ACC112 (cell line): Measurements from ENCODE around the gene MAMSTR.

ENCODE experiments used
- H2AFZ ChIP-seq: fragments of 200-600 bp; sonication (generic); one replicate; pipeline ENCODE4 v1.6.0; 2017; ENCODE audit warnings: antibody characterized with exemption, low read length; ENCODE audit not compliant: unreplicated experiment
- H3K27ac ChIP-seq: fragments of 200-600 bp; sonication (generic); 2 replicates; pipeline ENCODE4 v1.5.1; 2014; ENCODE audit warnings: low read depth, mild to moderate bottlenecking, antibody characterized with exemption, low read length, moderate library complexity
- H3K27me3 ChIP-seq: fragments of 200-600 bp; sonication (generic); 2 replicates; pipeline ENCODE4 v1.6.1; 2014; ENCODE audit warnings: mild to moderate bottlenecking, antibody characterized with exemption, low read length, moderate library complexity, mixed read lengths; ENCODE audit not compliant: insufficient read depth
- H3K36me3 ChIP-seq: fragments of 200-600 bp; sonication (generic); 2 replicates; pipeline ENCODE4 v1.6.1; 2016; ENCODE audit warnings: mild to moderate bottlenecking, antibody characterized with exemption, low read length, moderate library complexity, mixed read lengths; ENCODE audit not compliant: insufficient read depth
- H3K4me1 ChIP-seq: fragments of 200-600 bp; sonication (generic); one replicate; pipeline ENCODE4 v1.6.1; 2016; ENCODE audit warnings: low read length, mixed read lengths; ENCODE audit not compliant: insufficient read depth, unreplicated experiment, control insufficient read depth
- H3K4me3 ChIP-seq: fragments of 200-600 bp; sonication (generic); 2 replicates; pipeline ENCODE4 v1.5.1; 2014; ENCODE audit warnings: mild to moderate bottlenecking, low read depth, low read length
- H3K79me2 ChIP-seq: fragments of 200-600 bp; sonication (generic); one replicate; pipeline ENCODE4 v1.6.0; 2016; ENCODE audit warnings: low read length; ENCODE audit not compliant: control insufficient read depth, unreplicated experiment, insufficient read depth

Gene MAMSTR

DNA sequence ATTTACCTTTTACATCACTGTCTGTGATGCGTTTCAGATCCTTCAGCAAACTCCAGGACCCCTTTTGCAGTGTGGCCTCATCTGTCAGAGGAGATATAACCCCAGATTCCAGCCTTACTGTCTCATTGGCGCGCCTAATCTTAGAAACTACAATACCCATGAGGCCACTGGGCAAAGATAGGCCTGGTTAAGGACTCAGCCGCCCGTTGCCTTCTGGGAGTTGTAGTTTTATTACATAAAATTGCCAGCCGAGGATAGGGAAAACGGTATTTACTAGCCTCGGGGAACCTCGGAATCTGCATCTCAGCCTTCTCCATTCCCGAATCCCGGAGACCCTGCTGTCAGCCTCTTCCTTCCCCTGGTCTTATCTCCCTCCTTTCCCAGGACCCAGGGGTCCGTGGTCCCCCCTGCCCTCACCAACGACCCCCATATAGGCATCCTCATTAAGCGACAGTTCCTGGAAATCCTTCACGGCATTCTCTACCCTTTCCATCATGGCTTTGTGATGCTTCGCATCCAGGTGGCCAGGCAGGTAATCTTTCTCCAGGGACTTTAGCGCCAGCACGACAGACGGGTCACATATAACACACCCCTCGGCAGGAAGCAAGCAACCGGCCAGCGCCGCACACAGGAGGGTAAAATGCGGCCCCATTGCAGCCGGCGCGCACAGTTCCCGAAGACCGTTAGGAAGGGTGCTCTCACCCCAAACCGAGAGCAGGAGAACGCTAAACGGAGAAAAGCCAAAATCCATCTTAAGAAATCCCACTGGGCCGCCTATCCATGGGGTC lies 25.9 kb upstream of the MAMSTR start:
- H3K79me2 ChIP-seq: no peaks in the 10 kb centered on the region
- H3K36me3 ChIP-seq: no peaks in the 10 kb centered on the region
- no peak overlapping the region for H3K4me3 ChIP-seq
- peak overlapping the region; percentile 57 for H2AFZ ChIP-seq
- no peaks in the 10 kb centered on the region for H3K4me1 ChIP-seq
- H3K27ac ChIP-seq: no peak overlapping the region
- peaks cover 4% of the 10 kb centered on the region; the same call in 1 of the 2 replicates for H3K27me3 ChIP-seq

DNA sequence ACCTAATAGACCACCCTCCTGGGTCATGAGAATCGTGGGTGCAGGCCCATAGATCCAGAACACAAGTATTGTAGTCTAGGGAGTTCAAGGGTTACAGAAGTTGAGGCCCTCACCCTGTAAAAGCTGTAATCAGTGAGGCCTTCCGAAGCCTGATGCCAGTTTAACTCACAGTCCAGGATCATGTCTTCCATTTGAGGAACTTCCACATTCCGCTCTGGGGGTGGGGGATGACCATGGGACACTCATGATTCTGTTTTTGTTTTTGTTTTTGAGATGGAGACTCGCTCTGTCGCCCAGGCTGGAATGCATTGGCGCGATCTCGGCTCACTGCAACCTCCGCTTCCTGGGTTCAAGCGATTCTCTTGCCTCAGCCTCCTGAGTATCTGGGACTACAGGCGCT lies 22.6 kb upstream of the MAMSTR start:
- H3K4me3 ChIP-seq: no peak overlapping the region

DNA sequence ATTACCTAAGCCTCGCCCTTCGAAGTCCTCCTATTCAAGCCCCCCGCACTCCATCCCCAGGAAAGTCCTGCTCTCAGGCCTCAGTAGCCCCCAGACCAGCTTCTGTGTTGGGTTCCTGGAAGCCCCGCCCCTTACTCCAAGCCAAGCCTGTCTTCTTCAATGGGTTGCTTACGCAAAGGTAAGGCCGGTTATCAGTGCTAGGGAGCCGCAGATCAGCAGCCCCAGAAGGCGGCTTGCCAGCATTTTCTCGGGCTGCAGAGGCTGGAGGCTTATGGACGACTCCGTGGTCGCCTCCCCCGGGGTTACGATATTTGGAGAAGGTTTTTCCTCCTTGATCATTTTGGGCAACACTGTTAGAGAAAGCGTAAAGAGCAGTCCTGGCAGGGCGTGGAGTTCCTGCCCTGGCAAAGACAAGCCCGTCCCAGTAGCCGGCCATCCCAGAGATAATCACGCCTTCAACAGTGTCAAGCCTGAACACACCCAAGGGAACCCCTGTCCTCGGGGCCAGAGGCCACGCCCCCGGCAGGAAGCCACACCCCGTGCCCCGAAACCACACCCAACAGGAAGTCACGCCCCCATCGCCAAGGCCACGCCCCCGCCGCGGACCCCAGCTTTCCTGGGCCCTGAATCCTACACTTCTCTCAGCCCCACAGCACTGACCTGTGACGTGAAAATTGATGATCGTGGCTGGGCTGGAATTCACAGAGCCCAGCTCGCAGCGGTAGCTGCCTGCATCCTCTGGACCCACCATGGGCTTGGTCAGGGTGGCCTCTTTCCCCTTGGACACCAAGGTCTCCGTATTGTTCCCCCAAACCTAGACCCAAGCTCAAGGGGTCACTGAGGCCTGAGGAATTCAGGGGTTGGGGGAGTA lies 21.8 kb upstream of the MAMSTR start:
- Histone ChIP-seq H3K79me2 (no peaks in the 10 kb centered on the region), H3K27ac (no peak overlapping the region), H3K4me1 (no peaks in the 10 kb centered on the region)

More for the DNA sequence above, 22.6 kb upstream of the MAMSTR start:
- no peaks in the 10 kb centered on the region for H3K79me2 ChIP-seq
- no peaks in the 10 kb centered on the region for H3K4me1 ChIP-seq
- H3K27me3 ChIP-seq: peaks cover 4% of the 10 kb centered on the region; the same call in 1 of the 2 replicates
- H3K27ac ChIP-seq: no peak overlapping the region
- H2AFZ ChIP-seq: no peak overlapping the region
- no peaks in the 10 kb centered on the region for H3K36me3 ChIP-seq

DNA sequence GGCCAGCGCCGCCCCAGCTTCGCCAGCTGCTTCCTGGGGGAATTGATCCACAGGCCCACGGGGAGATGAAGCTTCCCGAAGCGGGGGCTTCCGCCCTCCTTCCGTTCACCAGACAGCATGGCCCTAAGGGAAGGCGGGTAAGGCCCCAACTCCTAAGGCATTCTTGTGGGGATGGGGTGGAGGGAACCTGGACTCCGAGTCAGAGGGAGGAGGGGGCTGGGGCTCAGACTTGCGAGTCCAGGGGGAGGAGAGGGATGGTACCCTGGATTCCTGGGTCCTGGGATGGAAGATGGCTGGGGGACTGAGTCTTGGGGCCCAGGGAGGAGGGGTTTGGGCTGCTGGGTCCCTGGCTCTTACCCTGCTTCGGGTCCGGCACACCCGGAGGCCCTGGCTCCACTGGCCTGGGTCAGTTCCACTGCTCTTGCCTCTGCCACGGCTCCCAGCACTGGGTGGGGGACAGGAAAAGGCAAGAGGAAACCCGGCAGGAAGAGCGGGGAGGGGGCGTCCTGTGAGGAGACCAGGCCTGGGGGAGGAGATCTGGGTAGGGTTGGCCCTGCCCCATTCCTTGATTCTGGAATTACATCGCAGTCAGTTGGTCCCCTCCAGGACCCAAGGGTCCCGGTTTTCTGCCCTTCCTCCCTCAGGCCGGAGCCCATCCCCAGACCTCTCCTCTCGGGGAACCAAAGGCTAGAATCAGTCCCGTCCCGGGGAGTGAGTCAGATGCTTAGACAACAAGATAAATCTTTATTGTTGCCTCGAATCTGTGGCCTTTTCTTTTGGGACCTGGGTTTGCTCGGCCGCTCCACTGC lies 20.8 kb upstream of the MAMSTR start, which contains the start of gene RASIP1:
Gene RASIP1, minus strand, starts transcription at position 447 of the 809 bp plus-strand sequence. Its CDS starts 328 bp downstream, at position 119.
- Histone ChIP-seq H3K4me1 (no peaks in the 10 kb centered on the region), H3K36me3 (no peaks in the 10 kb centered on the region), H3K79me2 (no peaks in the 10 kb centered on the region), H3K27me3 (no peaks in the 10 kb centered on the region; the same call in 1 of the 2 replicates), H3K27ac (no peak within 1 kb of the TSS), H3K4me3 (peak within 1 kb of the TSS; percentile 67), H2AFZ (peak within 1 kb of the TSS; percentile 68)

More for the DNA sequence above, 21.8 kb upstream of the MAMSTR start:
- no peaks in the 10 kb centered on the region for H3K36me3 ChIP-seq
- no peak overlapping the region for H3K4me3 ChIP-seq
- H3K27me3 ChIP-seq: peaks cover 4% of the 10 kb centered on the region; the same call in 1 of the 2 replicates
- H2AFZ ChIP-seq: no peak overlapping the region

DNA sequence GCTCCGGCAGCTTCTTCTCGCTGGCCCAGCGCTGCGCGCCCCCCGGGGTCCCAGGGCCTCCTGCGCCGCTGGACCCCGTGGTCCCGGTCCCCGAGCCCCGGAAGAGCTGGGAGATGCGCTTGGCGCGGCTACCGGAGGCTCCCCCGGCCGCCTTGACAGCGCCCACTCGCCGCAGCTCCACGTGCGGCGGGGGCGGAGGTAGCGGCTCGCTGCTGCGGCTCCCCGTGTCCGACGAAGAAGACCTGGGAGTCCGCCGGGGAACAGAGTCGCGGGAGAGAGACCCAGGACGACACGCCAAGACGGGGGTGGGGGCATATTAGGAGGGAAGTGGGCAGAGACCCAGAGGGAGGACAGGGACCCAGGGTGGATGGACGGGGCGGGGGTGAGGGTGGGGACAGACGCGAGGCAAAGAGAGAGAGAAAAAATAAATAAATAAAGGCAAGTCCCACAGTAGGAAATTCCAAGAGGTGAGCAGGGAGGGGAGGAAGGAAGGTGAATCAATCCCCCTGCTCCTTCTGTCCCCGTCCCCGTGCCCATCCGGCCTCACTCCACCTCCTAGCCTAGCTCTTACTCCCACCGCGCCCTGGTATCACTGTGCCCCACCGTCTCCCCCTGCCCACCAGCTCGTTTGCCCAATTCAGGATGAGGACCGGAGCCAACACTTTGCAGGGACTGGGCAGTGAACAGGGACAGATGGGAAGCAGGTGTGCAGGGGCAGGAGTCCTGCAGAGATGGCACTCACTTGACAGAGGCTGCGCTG lies 20.1 kb upstream of the MAMSTR start:
- Histone ChIP-seq H3K27ac (no peak overlapping the region), H3K27me3 (no peaks in the 10 kb centered on the region; the same call in 1 of the 2 replicates), H3K79me2 (no peaks in the 10 kb centered on the region), H3K4me3 (peak overlapping the region; percentile 67), H3K4me1 (no peaks in the 10 kb centered on the region), H3K36me3 (no peaks in the 10 kb centered on the region), H2AFZ (peak overlapping the region; percentile 68)

DNA sequence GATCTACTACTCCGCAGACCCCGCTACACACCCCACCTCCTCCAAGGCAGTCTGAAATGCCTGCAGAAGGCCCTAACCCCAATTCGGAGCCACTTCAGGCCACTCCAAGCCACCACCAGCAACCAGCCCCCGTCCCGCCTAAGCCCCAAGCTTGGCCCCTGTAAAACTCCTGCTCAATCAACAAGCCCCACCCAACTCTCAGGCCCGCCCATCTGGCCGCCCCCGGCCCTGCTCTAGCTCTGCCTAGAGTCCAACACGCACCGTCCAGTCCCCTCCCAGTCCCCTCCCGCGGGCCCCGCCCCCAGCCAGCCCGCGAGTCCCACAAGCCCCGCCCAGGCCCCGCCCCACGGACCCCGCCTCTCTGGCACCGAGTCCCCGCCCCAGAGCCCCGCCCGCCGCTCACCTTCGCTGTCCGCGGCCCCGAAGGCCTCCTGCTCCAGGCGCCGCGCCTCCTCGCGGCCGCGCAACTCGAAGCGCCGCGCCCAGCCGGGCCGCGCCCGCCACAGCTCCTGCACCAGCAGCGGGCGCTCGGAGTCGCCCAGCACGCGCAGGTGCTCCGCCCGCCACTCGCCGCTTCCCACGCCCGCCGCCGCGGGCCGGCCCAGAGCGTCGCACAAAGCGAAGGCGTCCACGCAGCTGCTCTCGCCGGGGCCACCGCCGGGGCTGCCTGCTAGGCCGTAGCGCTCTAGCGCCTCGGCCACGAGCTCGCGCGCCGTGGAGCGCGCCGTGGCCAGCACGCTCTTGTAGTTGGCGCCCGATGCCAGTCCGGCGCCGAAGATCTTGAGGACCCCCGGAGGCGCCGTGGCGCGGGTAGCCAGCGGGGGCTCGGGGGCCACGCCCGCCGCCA lies 19.3 kb upstream of the MAMSTR start:
- Histone ChIP-seq H3K4me1 (no peaks in the 10 kb centered on the region), H3K27me3 (no peaks in the 10 kb centered on the region; the same call in 1 of the 2 replicates), H3K4me3 (peak overlapping the region; percentile 67), H2AFZ (peak overlapping the region; percentile 68), H3K79me2 (no peaks in the 10 kb centered on the region), H3K36me3 (no peaks in the 10 kb centered on the region), H3K27ac (no peak overlapping the region)

DNA sequence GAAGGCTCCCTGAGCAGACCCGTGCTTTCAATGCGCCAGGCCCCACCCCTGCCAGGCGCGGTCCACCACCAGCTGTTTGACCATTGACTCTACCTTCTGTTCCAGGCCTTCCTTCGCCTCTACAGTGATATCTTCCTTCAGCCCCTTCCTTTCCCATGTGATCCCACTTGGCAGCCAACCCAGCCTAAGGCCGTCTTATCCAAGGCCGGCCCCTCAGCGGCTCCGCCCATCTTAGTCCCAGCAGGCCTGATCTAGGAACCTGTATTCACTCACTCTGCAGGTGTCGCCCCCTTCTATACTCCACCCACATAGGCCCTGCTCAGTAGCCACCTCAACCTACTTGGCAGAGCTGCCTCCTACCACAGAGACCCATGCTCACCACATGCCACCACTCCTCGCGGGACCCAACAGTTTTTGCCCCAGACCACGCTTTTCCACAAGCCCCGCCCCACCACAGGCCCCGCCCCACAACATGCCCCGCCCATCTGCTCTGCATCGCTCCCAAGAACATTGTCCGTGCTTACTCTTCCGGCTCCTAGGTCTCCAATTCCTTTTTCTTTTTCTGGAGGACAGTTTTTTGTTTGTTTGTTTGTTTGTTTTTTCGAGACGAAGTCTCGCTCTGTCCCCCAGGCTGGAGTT lies 18.0 kb upstream of the MAMSTR start:
- no peaks in the 10 kb centered on the region; the same call in 1 of the 2 replicates for H3K27me3 ChIP-seq
- no peaks in the 10 kb centered on the region for H3K36me3 ChIP-seq
- no peak overlapping the region for H3K4me3 ChIP-seq
- no peak overlapping the region for H2AFZ ChIP-seq
- H3K27ac ChIP-seq: no peak overlapping the region
- no peaks in the 10 kb centered on the region for H3K79me2 ChIP-seq
- no peaks in the 10 kb centered on the region for H3K4me1 ChIP-seq

DNA sequence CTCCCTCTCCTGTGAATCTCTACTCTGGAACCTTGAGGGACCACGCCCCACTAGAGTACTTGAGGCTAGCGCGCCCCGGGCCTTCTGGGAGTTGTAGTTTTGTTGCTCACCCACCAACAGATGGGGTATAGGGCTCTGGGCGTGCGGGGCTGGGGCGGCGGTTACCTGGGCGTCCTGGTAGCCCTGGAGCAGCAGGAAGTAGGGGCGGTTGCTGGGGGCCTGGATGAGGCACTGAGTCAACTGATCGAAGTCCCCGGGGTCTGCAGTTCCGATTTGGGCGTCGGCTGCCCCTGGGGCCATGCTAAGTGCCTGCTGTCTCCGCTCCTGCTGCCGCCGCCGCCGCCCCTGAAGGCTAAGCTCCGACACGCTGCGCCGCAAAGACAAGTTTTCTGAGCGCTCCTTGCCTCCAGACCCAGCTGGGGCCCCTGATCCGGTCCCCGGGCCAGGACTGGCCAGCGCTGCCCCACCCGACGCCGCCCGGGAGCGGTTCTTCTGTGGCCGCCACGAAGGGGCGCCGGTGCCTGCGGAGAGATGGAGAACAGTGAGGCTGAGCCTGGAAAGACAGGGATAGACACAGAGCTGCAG lies 15.6 kb upstream of the MAMSTR start:
- Histone ChIP-seq H3K36me3 (no peaks in the 10 kb centered on the region), H3K4me3 (no peak overlapping the region), H3K79me2 (no peaks in the 10 kb centered on the region), H3K27ac (no peak overlapping the region), H2AFZ (no peak overlapping the region), H3K4me1 (no peaks in the 10 kb centered on the region), H3K27me3 (no peaks in the 10 kb centered on the region; the same call in 1 of the 2 replicates)
